IMR-90 (cell line): ENCODE measurements around the gene FOXN3. TPM values are rescaled to one million over a fixed set of nuclear protein-coding genes. Genes with fewer than 3 reads are reported as not detected.

Experiments
- ATAC-seq: fragments of 200-7000 bp; cut with Tn5 transposase; 2 replicates; pipeline ENCODE4 v1.9.1; 2020; ENCODE audit warnings: low read depth, mild to moderate bottlenecking, moderate library complexity
- BruUV-seq: library from RNA; stranded (reverse); fragments of 400-500 nt; replicated peaks from 2 replicates; lab custom pipeline; 2021; lab: Mats Ljungman, UMichigan
- CTCF ChIA-PET: fragments of 300-600 bp; formaldehyde crosslinking; extraction: SDS; loops from one replicate; lab custom pipeline; 2021; ENCODE audit warnings: antibody characterized with exemption; lab: Yijun Ruan, JAX
- POLR2A ChIA-PET: fragments of 300-600 bp; sonication (Branson Sonifier 250); formaldehyde crosslinking; loops from one replicate; lab custom pipeline; 2022; ENCODE audit warnings: antibody characterized with exemption; ENCODE audit not compliant: unreplicated experiment; lab: Charles Lee
- DNase-seq: peaks from one replicate; pipeline ENCODE4 v3.0.0; 2013
- H2AFZ ChIP-seq: replicated peaks from 2 replicates; pipeline ENCODE3; 2013; ENCODE audit warnings: low read length, mild to moderate bottlenecking; ENCODE audit not compliant: poor library complexity
- H2AK5ac ChIP-seq: 2 replicates; pipeline ENCODE4 v1.6.1; 2013; ENCODE audit warnings: low read depth, low read length, inconsistent platforms
- H2AK9ac ChIP-seq: replicated peaks from 2 replicates; pipeline ENCODE3; 2013; ENCODE audit warnings: mild to moderate bottlenecking, low read depth, low read length, moderate library complexity; ENCODE audit not compliant: poor library complexity
- H2BK120ac ChIP-seq: 2 replicates; pipeline ENCODE4 v1.6.1; 2013; ENCODE audit warnings: low read depth, low read length, inconsistent platforms
- H2BK15ac ChIP-seq: 3 replicates; pipeline ENCODE4 v1.6.1; 2013; ENCODE audit warnings: low read depth, low read length, inconsistent platforms
- H2BK20ac ChIP-seq: 2 replicates; pipeline ENCODE4 v1.6.1; 2013; ENCODE audit warnings: low read depth, mild to moderate bottlenecking, inconsistent platforms, low read length, moderate library complexity
- H2BK5ac ChIP-seq: 2 replicates; pipeline ENCODE4 v1.6.1; 2013; ENCODE audit warnings: mild to moderate bottlenecking, low read depth, low read length, inconsistent platforms; ENCODE audit not compliant: poor library complexity, severe bottlenecking
- H3K14ac ChIP-seq: replicated peaks from 2 replicates; pipeline ENCODE4 v1.6.1; 2013; ENCODE audit warnings: low read depth, low read length, inconsistent platforms
- H3K18ac ChIP-seq: 2 replicates; pipeline ENCODE4 v1.6.1; 2013; ENCODE audit warnings: low read depth, low read length, control low read depth
- H3K23ac ChIP-seq: 2 replicates; pipeline ENCODE4 v1.6.1; 2013; ENCODE audit warnings: low read depth, low read length, inconsistent platforms
- H3K27ac ChIP-seq: 2 replicates; pipeline ENCODE4 v1.5.1; 2013; ENCODE audit warnings: mild to moderate bottlenecking, control low read depth, low read length; ENCODE audit not compliant: insufficient read depth
- H3K27me3 ChIP-seq: 2 replicates; pipeline ENCODE4 v1.6.1; 2013; ENCODE audit warnings: low read length; ENCODE audit not compliant: control insufficient read depth, insufficient read depth
- H3K36me3 ChIP-seq: 2 replicates; pipeline ENCODE4 v1.6.1; 2013; ENCODE audit warnings: low read length, mixed read lengths; ENCODE audit not compliant: control insufficient read depth, insufficient read depth
- H3K4ac ChIP-seq: 2 replicates; pipeline ENCODE4 v1.6.1; 2013; ENCODE audit warnings: low read depth, low read length, inconsistent platforms
- H3K4me1 ChIP-seq: 2 replicates; pipeline ENCODE4 v1.6.1; 2013; ENCODE audit warnings: low read length, mixed read lengths; ENCODE audit not compliant: control insufficient read depth, insufficient read depth
- H3K4me2 ChIP-seq: 2 replicates; pipeline ENCODE4 v1.6.1; 2013; ENCODE audit warnings: low read depth, mild to moderate bottlenecking, control low read depth, low read length, moderate library complexity
- H3K4me3 ChIP-seq: 2 replicates; pipeline ENCODE4 v1.5.1; 2013; ENCODE audit warnings: low read depth, mild to moderate bottlenecking, control low read depth, low read length, moderate library complexity; ENCODE audit not compliant: insufficient read depth
- H3K56ac ChIP-seq: 2 replicates; pipeline ENCODE4 v1.6.1; 2013; ENCODE audit warnings: low read length, inconsistent platforms; ENCODE audit not compliant: insufficient read depth; ENCODE audit errors: extremely low read depth
- H3K79me1 ChIP-seq, 2 experiments: 2 replicates each; pipeline ENCODE4 v1.6.1; 2013; ENCODE audit warnings: low read length in 2 of 2, inconsistent platforms in 1 of 2, low read depth in 1 of 2
- H3K9ac ChIP-seq: 2 replicates; pipeline ENCODE4 v1.6.1; 2013; ENCODE audit warnings: low read depth, low read length, control low read depth
- H3K9me1 ChIP-seq: 2 replicates; pipeline ENCODE4 v1.6.1; 2013; ENCODE audit warnings: low read length, inconsistent platforms; ENCODE audit not compliant: insufficient read depth
- H3K9me3 ChIP-seq: 2 replicates; pipeline ENCODE4 v1.6.1; 2013; ENCODE audit warnings: low read length; ENCODE audit not compliant: control insufficient read depth, insufficient read depth
- H4K20me1 ChIP-seq: 2 replicates; pipeline ENCODE4 v1.6.1; 2013; ENCODE audit warnings: low read length, inconsistent platforms; ENCODE audit not compliant: insufficient read depth
- H4K5ac ChIP-seq: 2 replicates; pipeline ENCODE4 v1.6.1; 2013; ENCODE audit warnings: mild to moderate bottlenecking, low read depth, low read length, control low read depth
- H4K8ac ChIP-seq, 2 experiments: 2 replicates each; pipeline ENCODE4 v1.6.1; 2013; ENCODE audit warnings: low read depth in 2 of 2, low read length in 2 of 2, control low read depth in 1 of 2, inconsistent platforms in 1 of 2
- H4K91ac ChIP-seq: 2 replicates; pipeline ENCODE4 v1.6.1; 2013; ENCODE audit warnings: low read depth, low read length, inconsistent platforms; ENCODE audit not compliant: insufficient read depth
- MAFK ChIP-seq: IDR thresholded peaks from 2 replicates; pipeline ENCODE4 v1.6.1; 2012; ENCODE audit warnings: low read depth, low read length, improper control_type of control experiment
- POLR2A ChIP-seq: IDR thresholded peaks from 2 replicates; pipeline ENCODE4 v1.6.1; 2012; ENCODE audit warnings: mild to moderate bottlenecking, low read depth, low read length
- RFX5 ChIP-seq: IDR thresholded peaks from 2 replicates; pipeline ENCODE4 v1.8.0; 2012; ENCODE audit warnings: low read depth, mild to moderate bottlenecking, low read length, moderate library complexity
- SMC3 ChIP-seq: fragments of 150-350 bp; IDR thresholded peaks from 2 replicates; pipeline ENCODE4 v1.6.1; 2016; ENCODE audit warnings: low read depth, mild to moderate bottlenecking, antibody characterized with exemption, low read length, moderate library complexity
- WGBS, 2 experiments: methylation state at CpG; one replicate each; pipeline versions ENCODE4 v1.1.5 to v1.1.7; 2013; ENCODE audit warnings: missing lambda C conversion rate in 2 of 2; ENCODE audit not compliant: insufficient read length in 1 of 2; ENCODE audit errors: extremely low coverage in 2 of 2; 5-methylcytosine and 5-hydroxymethylcytosine counted together
- dilution Hi-C: fragments of 300-500 bp; cut with HindIII; formaldehyde crosslinking; loops from one replicate; pipeline ENCODE4 v1.14.3; 2018; ENCODE audit warnings: low sequenced_read_pairs; ENCODE audit not compliant: unreplicated experiment
- in situ Hi-C: fragments of 300-500 bp; cut with MboI; formaldehyde crosslinking; loops from 3 replicates; pipeline ENCODE4 v1.14.3; 2019; ENCODE audit warnings: low sequenced_read_pairs, inconsistent platforms, mixed read lengths
- intact Hi-C: fragments of 100-400 bp; cut with micrococcal nuclease; formaldehyde crosslinking; loops from 2 replicates; pipeline ENCODE4 v1.10.0; 2022
- polyA plus RNA-seq, 3 experiments: library from polyadenylated mRNA; depleted of rRNA; stranded (reverse); fragments of >200 nt; gene quantifications; 2 replicates each; pipeline ENCODE4 v1.2.3, GENCODE V29; 2012; ENCODE audit warnings: low replicate concordance in 1 of 3
- total RNA-seq: library from RNA; depleted of rRNA; stranded (reverse); fragments of >200 nt; gene quantifications from 2 replicates; pipeline ENCODE4 v1.2.3, GENCODE V29; 2012
- TF ChIP-seq, protein P1 (sequence below): fragments of 150-350 bp; IDR thresholded peaks from 2 replicates; pipeline ENCODE4 v1.6.1; 2016; ENCODE audit warnings: low read depth, mild to moderate bottlenecking, low read length, moderate library complexity, borderline replicate concordance
- TF ChIP-seq, protein P2 (sequence below): conservative IDR thresholded peaks from 2 replicates; pipeline ENCODE4 v1.5.1; 2012; ENCODE audit warnings: mild to moderate bottlenecking, low read depth, low read length, improper control_type of control experiment

Gene FOXN3
- total and polyA plus RNA-seq, 2 of the 4 experiments (the other 2 are of a cell fraction), result 22.6 to 33.7 TPM

DNA sequence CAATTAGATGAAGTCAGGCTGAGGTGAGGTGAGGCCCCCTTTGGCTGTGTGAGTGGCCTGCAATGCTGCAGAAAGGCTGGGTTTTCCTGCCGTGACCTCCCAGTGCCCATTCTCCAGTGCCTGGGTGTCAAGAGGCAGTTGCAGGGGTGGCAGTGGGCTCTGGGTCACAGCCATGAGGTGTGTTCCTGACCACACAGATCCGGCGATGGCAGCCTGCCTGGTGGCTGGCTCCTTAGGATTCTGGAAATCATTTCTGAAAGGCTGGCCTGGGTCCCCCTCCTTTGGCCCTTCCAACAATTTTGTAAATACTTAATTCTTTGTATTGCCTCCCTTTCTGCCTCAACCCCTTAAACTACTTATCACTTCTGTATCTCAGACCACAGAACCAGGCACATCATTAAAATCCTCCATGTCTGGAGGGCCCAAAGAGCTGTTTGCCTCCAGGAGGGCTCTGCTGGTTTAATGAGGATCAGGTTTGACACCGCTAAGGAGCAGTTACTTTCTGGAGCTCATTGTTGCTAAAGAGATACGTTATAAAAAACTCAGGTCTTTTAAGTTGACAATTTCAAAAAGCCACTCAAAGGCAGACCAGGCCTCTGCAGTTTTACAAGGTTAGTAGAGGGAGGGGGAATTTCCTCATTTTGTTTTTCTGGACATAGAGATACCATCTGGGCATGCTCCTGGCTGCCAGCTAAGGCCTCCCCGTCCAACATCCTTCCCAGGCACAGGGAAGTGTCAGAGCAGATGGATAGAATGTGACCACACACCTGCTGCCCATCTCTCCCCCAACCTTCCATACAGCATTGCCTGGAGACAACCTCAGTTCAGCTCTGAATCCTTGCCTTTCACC is 204.4 kb downstream of the FOXN3 start:
- Histone ChIP-seq H3K27ac (no peak overlapping the region), H4K20me1 (peaks cover 10% of the 10 kb centered on the region; the same call in 1 of the 2 replicates), H4K5ac (no peak overlapping the region), H2BK120ac (no peak overlapping the region), H3K4me1 (no peaks in the 10 kb centered on the region), H3K18ac (no peak overlapping the region), H4K8ac (no peak overlapping the region), H4K91ac (no peak overlapping the region), H2AK5ac (no peak overlapping the region), H3K9me1 (no peaks in the 10 kb centered on the region; the same call in none of the 2 replicates), H3K56ac (no peak overlapping the region), H3K4me3 (no peak overlapping the region), H3K9me3 (no peaks in the 10 kb centered on the region), H2BK15ac (no peak overlapping the region), H3K27me3 (no peaks in the 10 kb centered on the region), H3K9ac (no peak overlapping the region), H3K4ac (no peak overlapping the region), H2BK5ac (no peak overlapping the region), H2AFZ (no peak overlapping the region), H2AK9ac (no peak overlapping the region), H3K23ac (no peak overlapping the region), H3K4me2 (no peak overlapping the region), H2BK20ac (no peak overlapping the region), H3K14ac (no peak overlapping the region), H3K36me3 (peaks cover 8% of the 10 kb centered on the region), H3K79me1 (peaks cover 26 to 38% of the 10 kb centered on the region in 2 experiments)
- in situ Hi-C loops (no loop called here), intact Hi-C loops (no loop called here), dilution Hi-C loops (no loop called here)
- BruUV-seq, result no TSS peak
- ChIA-PET POLR2A (no interaction called here), CTCF (no interaction called here)
- no peak for TF ChIP-seq POLR2A
- no peak for TF ChIP-seq MAFK
- TF ChIP-seq RFX5, result no peak
- TF ChIP-seq, protein P1, sequence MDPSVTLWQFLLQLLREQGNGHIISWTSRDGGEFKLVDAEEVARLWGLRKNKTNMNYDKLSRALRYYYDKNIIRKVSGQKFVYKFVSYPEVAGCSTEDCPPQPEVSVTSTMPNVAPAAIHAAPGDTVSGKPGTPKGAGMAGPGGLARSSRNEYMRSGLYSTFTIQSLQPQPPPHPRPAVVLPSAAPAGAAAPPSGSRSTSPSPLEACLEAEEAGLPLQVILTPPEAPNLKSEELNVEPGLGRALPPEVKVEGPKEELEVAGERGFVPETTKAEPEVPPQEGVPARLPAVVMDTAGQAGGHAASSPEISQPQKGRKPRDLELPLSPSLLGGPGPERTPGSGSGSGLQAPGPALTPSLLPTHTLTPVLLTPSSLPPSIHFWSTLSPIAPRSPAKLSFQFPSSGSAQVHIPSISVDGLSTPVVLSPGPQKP, result no peak
- no peak for TF ChIP-seq SMC3
- TF ChIP-seq, protein P2, sequence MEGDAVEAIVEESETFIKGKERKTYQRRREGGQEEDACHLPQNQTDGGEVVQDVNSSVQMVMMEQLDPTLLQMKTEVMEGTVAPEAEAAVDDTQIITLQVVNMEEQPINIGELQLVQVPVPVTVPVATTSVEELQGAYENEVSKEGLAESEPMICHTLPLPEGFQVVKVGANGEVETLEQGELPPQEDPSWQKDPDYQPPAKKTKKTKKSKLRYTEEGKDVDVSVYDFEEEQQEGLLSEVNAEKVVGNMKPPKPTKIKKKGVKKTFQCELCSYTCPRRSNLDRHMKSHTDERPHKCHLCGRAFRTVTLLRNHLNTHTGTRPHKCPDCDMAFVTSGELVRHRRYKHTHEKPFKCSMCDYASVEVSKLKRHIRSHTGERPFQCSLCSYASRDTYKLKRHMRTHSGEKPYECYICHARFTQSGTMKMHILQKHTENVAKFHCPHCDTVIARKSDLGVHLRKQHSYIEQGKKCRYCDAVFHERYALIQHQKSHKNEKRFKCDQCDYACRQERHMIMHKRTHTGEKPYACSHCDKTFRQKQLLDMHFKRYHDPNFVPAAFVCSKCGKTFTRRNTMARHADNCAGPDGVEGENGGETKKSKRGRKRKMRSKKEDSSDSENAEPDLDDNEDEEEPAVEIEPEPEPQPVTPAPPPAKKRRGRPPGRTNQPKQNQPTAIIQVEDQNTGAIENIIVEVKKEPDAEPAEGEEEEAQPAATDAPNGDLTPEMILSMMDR, result no peak
- DNase-seq (no peak), ATAC-seq (no peak)
- 86% methylated on average over 1 of the region's 6 CpGs; no CpG with 5 or more reads in 1 of the 2 experiments for WGBS, 2 experiments
